HEK293 (cell line): ENCODE data around the gene BTBD10.

Source experiments
- ATF2 ChIP-seq: fragments of 450-650 bp; formaldehyde crosslinking; IDR thresholded peaks from 2 replicates; pipeline ENCODE4 v1.5.1; 2016; ENCODE audit warnings: missing biosample characterization, missing genetic modification characterization, low read depth
- SALL2 ChIP-seq: fragments of 450-650 bp; formaldehyde crosslinking; IDR thresholded peaks from 2 replicates; pipeline ENCODE4 v1.5.0; 2017; ENCODE audit warnings: missing biosample characterization, mild to moderate bottlenecking, missing genetic modification characterization, borderline replicate concordance
- TCF7L2 ChIP-seq: IDR thresholded peaks from 2 replicates; pipeline ENCODE4 v1.6.1; 2011; ENCODE audit warnings: low read depth, mild to moderate bottlenecking, inconsistent platforms, low read length, moderate library complexity, borderline replicate concordance
- ZBTB21 ChIP-seq: fragments of 450-650 bp; formaldehyde crosslinking; IDR thresholded peaks from 2 replicates; pipeline ENCODE4 v1.5.1; 2017; ENCODE audit warnings: missing biosample characterization, missing genetic modification characterization
- ZFP3 ChIP-seq: fragments of 450-650 bp; formaldehyde crosslinking; IDR thresholded peaks from 2 replicates; pipeline ENCODE4 v1.5.1; 2016; ENCODE audit warnings: low read depth, missing biosample characterization, missing genetic modification characterization
- ZNF221 ChIP-seq: fragments of 450-650 bp; formaldehyde crosslinking; IDR thresholded peaks from 2 replicates; pipeline ENCODE4 v1.5.1; 2017; ENCODE audit warnings: missing biosample characterization, missing genetic modification characterization, borderline replicate concordance
- ZNF654 ChIP-seq: fragments of 450-650 bp; formaldehyde crosslinking; IDR thresholded peaks from 2 replicates; pipeline ENCODE4 v1.5.1; 2016; ENCODE audit warnings: low read depth, missing biosample characterization, missing genetic modification characterization
- ZNF777 ChIP-seq: fragments of 450-650 bp; formaldehyde crosslinking; IDR thresholded peaks from 2 replicates; pipeline ENCODE4 v1.5.1; 2017; ENCODE audit warnings: missing biosample characterization, missing genetic modification characterization, borderline replicate concordance
- ZSCAN16 ChIP-seq: fragments of 450-650 bp; formaldehyde crosslinking; IDR thresholded peaks from 2 replicates; pipeline ENCODE4 v1.5.1; 2016; ENCODE audit warnings: missing biosample characterization, missing genetic modification characterization
- ZSCAN30 ChIP-seq: fragments of 450-650 bp; IDR thresholded peaks from 2 replicates; pipeline ENCODE4 v1.5.1; 2018; ENCODE audit warnings: missing biosample characterization, mild to moderate bottlenecking, missing genetic modification characterization, moderate library complexity
- TF ChIP-seq, protein P1 (sequence below): fragments of 450-650 bp; formaldehyde crosslinking; IDR thresholded peaks from 2 replicates; pipeline ENCODE4 v1.5.1; 2016; ENCODE audit warnings: missing biosample characterization, missing genetic modification characterization
- TF ChIP-seq, protein P2 (sequence below): fragments of 450-650 bp; formaldehyde crosslinking; IDR thresholded peaks from 2 replicates; pipeline ENCODE4 v1.5.1; 2016; ENCODE audit warnings: missing biosample characterization, missing genetic modification characterization
- TF ChIP-seq, protein P3 (sequence below): fragments of 450-650 bp; formaldehyde crosslinking; IDR thresholded peaks from 2 replicates; pipeline ENCODE4 v1.5.1; 2016; ENCODE audit warnings: missing biosample characterization, missing genetic modification characterization, borderline replicate concordance

- TF ChIP-seq, protein P1, sequence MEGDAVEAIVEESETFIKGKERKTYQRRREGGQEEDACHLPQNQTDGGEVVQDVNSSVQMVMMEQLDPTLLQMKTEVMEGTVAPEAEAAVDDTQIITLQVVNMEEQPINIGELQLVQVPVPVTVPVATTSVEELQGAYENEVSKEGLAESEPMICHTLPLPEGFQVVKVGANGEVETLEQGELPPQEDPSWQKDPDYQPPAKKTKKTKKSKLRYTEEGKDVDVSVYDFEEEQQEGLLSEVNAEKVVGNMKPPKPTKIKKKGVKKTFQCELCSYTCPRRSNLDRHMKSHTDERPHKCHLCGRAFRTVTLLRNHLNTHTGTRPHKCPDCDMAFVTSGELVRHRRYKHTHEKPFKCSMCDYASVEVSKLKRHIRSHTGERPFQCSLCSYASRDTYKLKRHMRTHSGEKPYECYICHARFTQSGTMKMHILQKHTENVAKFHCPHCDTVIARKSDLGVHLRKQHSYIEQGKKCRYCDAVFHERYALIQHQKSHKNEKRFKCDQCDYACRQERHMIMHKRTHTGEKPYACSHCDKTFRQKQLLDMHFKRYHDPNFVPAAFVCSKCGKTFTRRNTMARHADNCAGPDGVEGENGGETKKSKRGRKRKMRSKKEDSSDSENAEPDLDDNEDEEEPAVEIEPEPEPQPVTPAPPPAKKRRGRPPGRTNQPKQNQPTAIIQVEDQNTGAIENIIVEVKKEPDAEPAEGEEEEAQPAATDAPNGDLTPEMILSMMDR (tag by site-specific recombination), result no peak
- TF ChIP-seq ZSCAN30 (tag by site-specific recombination) (no peak), TCF7L2 (no peak), ATF2 (tag by site-specific recombination) (no peak), ZBTB21 (tag by site-specific recombination) (no peak), ZNF221 (tag by site-specific recombination) (no peak), SALL2 (tag by site-specific recombination) (no peak), ZSCAN16 (tag by site-specific recombination) (no peak), ZFP3 (tag by site-specific recombination) (no peak), ZNF654 (tag by site-specific recombination) (no peak; the same call in 1 of the 2 replicates), ZNF777 (tag by site-specific recombination) (no peak)
- TF ChIP-seq, protein P2, sequence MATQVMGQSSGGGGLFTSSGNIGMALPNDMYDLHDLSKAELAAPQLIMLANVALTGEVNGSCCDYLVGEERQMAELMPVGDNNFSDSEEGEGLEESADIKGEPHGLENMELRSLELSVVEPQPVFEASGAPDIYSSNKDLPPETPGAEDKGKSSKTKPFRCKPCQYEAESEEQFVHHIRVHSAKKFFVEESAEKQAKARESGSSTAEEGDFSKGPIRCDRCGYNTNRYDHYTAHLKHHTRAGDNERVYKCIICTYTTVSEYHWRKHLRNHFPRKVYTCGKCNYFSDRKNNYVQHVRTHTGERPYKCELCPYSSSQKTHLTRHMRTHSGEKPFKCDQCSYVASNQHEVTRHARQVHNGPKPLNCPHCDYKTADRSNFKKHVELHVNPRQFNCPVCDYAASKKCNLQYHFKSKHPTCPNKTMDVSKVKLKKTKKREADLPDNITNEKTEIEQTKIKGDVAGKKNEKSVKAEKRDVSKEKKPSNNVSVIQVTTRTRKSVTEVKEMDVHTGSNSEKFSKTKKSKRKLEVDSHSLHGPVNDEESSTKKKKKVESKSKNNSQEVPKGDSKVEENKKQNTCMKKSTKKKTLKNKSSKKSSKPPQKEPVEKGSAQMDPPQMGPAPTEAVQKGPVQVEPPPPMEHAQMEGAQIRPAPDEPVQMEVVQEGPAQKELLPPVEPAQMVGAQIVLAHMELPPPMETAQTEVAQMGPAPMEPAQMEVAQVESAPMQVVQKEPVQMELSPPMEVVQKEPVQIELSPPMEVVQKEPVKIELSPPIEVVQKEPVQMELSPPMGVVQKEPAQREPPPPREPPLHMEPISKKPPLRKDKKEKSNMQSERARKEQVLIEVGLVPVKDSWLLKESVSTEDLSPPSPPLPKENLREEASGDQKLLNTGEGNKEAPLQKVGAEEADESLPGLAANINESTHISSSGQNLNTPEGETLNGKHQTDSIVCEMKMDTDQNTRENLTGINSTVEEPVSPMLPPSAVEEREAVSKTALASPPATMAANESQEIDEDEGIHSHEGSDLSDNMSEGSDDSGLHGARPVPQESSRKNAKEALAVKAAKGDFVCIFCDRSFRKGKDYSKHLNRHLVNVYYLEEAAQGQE, result no peak
- TF ChIP-seq, protein P3, sequence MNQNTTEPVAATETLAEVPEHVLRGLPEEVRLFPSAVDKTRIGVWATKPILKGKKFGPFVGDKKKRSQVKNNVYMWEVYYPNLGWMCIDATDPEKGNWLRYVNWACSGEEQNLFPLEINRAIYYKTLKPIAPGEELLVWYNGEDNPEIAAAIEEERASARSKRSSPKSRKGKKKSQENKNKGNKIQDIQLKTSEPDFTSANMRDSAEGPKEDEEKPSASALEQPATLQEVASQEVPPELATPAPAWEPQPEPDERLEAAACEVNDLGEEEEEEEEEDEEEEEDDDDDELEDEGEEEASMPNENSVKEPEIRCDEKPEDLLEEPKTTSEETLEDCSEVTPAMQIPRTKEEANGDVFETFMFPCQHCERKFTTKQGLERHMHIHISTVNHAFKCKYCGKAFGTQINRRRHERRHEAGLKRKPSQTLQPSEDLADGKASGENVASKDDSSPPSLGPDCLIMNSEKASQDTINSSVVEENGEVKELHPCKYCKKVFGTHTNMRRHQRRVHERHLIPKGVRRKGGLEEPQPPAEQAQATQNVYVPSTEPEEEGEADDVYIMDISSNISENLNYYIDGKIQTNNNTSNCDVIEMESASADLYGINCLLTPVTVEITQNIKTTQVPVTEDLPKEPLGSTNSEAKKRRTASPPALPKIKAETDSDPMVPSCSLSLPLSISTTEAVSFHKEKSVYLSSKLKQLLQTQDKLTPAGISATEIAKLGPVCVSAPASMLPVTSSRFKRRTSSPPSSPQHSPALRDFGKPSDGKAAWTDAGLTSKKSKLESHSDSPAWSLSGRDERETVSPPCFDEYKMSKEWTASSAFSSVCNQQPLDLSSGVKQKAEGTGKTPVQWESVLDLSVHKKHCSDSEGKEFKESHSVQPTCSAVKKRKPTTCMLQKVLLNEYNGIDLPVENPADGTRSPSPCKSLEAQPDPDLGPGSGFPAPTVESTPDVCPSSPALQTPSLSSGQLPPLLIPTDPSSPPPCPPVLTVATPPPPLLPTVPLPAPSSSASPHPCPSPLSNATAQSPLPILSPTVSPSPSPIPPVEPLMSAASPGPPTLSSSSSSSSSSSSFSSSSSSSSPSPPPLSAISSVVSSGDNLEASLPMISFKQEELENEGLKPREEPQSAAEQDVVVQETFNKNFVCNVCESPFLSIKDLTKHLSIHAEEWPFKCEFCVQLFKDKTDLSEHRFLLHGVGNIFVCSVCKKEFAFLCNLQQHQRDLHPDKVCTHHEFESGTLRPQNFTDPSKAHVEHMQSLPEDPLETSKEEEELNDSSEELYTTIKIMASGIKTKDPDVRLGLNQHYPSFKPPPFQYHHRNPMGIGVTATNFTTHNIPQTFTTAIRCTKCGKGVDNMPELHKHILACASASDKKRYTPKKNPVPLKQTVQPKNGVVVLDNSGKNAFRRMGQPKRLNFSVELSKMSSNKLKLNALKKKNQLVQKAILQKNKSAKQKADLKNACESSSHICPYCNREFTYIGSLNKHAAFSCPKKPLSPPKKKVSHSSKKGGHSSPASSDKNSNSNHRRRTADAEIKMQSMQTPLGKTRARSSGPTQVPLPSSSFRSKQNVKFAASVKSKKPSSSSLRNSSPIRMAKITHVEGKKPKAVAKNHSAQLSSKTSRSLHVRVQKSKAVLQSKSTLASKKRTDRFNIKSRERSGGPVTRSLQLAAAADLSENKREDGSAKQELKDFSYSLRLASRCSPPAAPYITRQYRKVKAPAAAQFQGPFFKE, result no peak
Observed at GRCh38 chr11:13354335-13354734, 108.7 kb downstream of the BTBD10 start.
